ENCODE measurements around the gene PSENEN. TPM values are rescaled to one million over a fixed set of nuclear protein-coding genes. Genes with fewer than 3 reads are reported as not detected.

PSENEN gene
- total and polyA plus RNA-seq, 2 of the 8 experiments (the other 6 are each of a cell fraction or from before 2014, with no cell fraction given), result 66.7 to 75.3 TPM

DNA sequence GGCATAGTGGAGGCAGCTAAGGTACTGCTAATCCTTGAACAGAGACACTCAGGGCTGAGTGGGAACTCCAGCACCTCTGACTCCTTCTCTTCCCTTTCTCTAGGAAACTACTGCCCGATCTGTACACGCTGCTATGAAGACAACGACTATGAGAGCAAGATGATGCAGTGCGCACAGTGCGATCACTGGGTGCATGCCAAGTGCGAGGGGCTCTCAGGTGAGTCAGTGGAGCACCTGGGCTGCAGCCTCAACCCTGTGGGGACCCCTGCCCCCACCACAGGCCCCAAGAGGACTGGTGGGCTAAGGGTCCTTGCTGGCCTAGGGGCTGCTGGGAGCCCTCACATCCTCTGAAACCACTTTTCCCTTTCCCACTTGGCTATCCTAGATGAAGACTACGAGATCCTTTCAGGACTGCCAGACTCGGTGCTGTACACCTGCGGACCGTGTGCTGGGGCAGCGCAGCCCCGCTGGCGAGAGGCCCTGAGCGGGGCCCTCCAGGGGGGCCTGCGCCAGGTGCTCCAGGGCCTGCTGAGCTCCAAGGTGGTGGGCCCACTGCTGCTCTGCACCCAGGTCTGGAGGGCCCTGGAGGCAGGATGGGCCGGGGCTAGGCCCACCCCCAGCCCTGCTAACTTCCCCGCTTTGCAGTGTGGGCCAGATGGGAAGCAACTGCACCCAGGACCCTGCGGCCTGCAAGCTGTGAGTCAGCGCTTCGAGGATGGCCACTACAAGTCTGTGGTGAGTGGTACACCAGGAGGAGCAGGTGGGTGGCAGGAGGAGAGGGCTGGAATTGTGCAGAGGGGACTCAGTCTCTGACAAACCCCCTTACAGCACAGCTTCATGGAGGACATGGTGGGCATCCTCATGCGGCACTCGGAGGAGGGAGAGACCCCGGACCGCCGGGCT is 18.1 kb upstream of the PSENEN start:
- TF ChIP-seq POLR2AphosphoS5 (IDR thresholded peaks at IDR 0.05; ENCODE audit: low read depth, low read length), result no peak
- TF ChIP-seq CHD1 (IDR thresholded peaks at IDR 0.05; ENCODE audit: low read depth, low read length), result no peak
- no peak for TF ChIP-seq JUN (IDR thresholded peaks at IDR 0.05; ENCODE audit: low read depth, low read length)
- no peak for TF ChIP-seq CREB1 (IDR thresholded peaks at IDR 0.05)
- TF ChIP-seq GTF2F1 (IDR thresholded peaks at IDR 0.05; ENCODE audit: borderline replicate concordance, low read depth, low read length), result no peak
- Histone ChIP-seq H2BK15ac (ENCODE audit: low read length) (no peak overlapping the region), H3K23ac (ENCODE audit: insufficient read length) (no peak overlapping the region), H3K79me2 (ENCODE audit: control insufficient read depth in 1 of 2, insufficient read depth in 2 of 2, low read length in 2 of 2) (no peaks in the 10 kb centered on the region; a peak in 1 of 4 replicates), H2BK20ac (ENCODE audit: low read length) (no peak overlapping the region), H3K23me2 (ENCODE audit: low read depth, low read length) (no peaks in the 10 kb centered on the region), H4K91ac (replicated peaks; ENCODE audit: insufficient read length, low read length) (no peak overlapping the region), H2AK5ac (ENCODE audit: low read depth, low read length) (no peak overlapping the region), H4K20me1 (replicated peaks in 1 of 2; ENCODE audit: control insufficient read depth in 1 of 2, insufficient read depth in 2 of 2, low read length in 2 of 2) (peaks cover 12 to 18% of the 10 kb centered on the region in 2 experiments), H3K9me3 (ENCODE audit: insufficient read depth in 2 of 2, low read depth in 1 of 2, low read length in 1 of 2) (no peaks in the 10 kb centered on the region), H3K14ac (ENCODE audit: insufficient read length) (no peak overlapping the region), H3K56ac (replicated peaks; ENCODE audit: insufficient read length, low read depth, low read length) (no peak overlapping the region), H3K27me3 (replicated peaks in 1 of 4; ENCODE audit: control insufficient read depth in 3 of 4, extremely low read depth in 1 of 4, insufficient read depth in 3 of 4, low read length in 3 of 4) (no peaks in the 10 kb centered on the region), H3K79me1 (ENCODE audit: low read depth, low read length) (no peaks in the 10 kb centered on the region), H3K4me1 (replicated peaks in 1 of 4; ENCODE audit: control insufficient read depth in 3 of 4, insufficient read depth in 4 of 4, low read length in 3 of 4) (no peaks in the 10 kb centered on the region), H2BK120ac (replicated peaks; ENCODE audit: low read depth, low read length) (no peak overlapping the region), H2BK5ac (ENCODE audit: low read depth, low read length) (no peak overlapping the region), H3K9ac (replicated peaks in 1 of 4; ENCODE audit: extremely low read depth in 1 of 4, low read depth in 3 of 4, low read length in 3 of 4) (no peak overlapping the region), H3K4ac (replicated peaks; ENCODE audit: insufficient read length, low read depth, low read length) (no peak overlapping the region), H4K5ac (ENCODE audit: insufficient read length, low read depth, low read length) (no peak overlapping the region), H3K4me2 (ENCODE audit: insufficient read depth in 1 of 2, low read depth in 2 of 2, low read length in 2 of 2) (no peak overlapping the region), H3K4me3 (ENCODE audit: extremely low read depth in 1 of 4, insufficient read depth in 2 of 4, low read depth in 3 of 4, low read length in 4 of 4) (no peak overlapping the region), H3K36me3 (ENCODE audit: control insufficient read depth in 2 of 4, insufficient read depth in 4 of 4, low read length in 3 of 4) (peaks cover 45 to 83% (median 82%) of the 10 kb centered on the region in 4 experiments), H2BK12ac (ENCODE audit: low read depth, low read length) (no peak overlapping the region), H4K8ac (ENCODE audit: extremely low read depth, insufficient read depth, low read length) (no peak overlapping the region), H3K18ac (ENCODE audit: extremely low read depth, low read length) (no peak overlapping the region), H2AFZ (ENCODE audit: low read length) (no peak overlapping the region), H3K27ac (ENCODE audit: low read depth, low read length) (no peak overlapping the region)
- no peak for DNase-seq (ENCODE audit: low read depth in 1 of 2, low spot score in 2 of 2)
- CTCF ChIA-PET (ENCODE audit: partially characterized antibody), result interaction anchor here (1.1 to 11.8 kb wide), 3 partner anchors 11 to 35 kb away, joined by 3 to 80 read pairs (median 7); partner anchors contain the start of gene IGFLR1
- WGBS, 2 experiments (ENCODE audit: extremely low coverage in 1 of 2, insufficient coverage in 1 of 2, insufficient read length in 1 of 2, insufficient replicate concordance in 2 of 2, low coverage in 1 of 2, low lambda C conversion rate in 2 of 2, missing lambda C conversion rate in 1 of 2), result 97% methylated on average over 20 of the region's 25 CpGs; no CpG with 5 or more reads in 1 of the 2 experiments
- POLR2A ChIA-PET (ENCODE audit: partially characterized antibody), result interaction anchor here (1.3 to 6.1 kb wide), 5 partner anchors 9 to 19 kb away, joined by 3 to 39 read pairs (median 12); partner anchors contain the start of genes KMT2B, PSENEN and U2AF1L4
- FAIRE-seq, result no peak

Measured in H1 (cell line).